C4-2B (cell line): Measurements from ENCODE around the gene SCYL2.

Source experiments
- ZFX ChIP-seq: fragments of 450-650 bp; IDR thresholded peaks from 2 replicates; pipeline ENCODE4 v1.6.1; 2017
- TF ChIP-seq, protein P1 (sequence below): fragments of 450-650 bp; conservative IDR thresholded peaks from 2 replicates; pipeline ENCODE4 v1.5.1; 2017; ENCODE audit warnings: mild to moderate bottlenecking

DNA sequence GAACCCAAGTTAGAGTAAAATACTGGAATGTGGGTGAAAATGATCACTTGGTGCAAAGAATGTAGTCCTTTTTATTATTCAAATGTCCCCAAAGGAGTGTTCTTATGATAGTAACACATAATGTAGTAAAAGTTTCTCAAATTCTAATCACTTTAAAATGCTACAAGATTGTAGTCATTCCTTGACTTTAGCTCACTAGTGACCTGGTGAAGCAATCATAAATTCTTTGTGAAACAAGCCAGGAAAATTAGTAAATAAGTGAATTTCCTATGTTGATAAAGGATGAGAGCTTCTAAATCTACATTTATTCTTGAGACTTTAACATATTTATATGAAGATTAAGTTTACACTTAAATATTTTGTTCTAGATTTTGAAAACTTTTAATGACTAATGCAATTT lies 59.2 kb downstream of the SCYL2 start:
- TF ChIP-seq, protein P1, sequence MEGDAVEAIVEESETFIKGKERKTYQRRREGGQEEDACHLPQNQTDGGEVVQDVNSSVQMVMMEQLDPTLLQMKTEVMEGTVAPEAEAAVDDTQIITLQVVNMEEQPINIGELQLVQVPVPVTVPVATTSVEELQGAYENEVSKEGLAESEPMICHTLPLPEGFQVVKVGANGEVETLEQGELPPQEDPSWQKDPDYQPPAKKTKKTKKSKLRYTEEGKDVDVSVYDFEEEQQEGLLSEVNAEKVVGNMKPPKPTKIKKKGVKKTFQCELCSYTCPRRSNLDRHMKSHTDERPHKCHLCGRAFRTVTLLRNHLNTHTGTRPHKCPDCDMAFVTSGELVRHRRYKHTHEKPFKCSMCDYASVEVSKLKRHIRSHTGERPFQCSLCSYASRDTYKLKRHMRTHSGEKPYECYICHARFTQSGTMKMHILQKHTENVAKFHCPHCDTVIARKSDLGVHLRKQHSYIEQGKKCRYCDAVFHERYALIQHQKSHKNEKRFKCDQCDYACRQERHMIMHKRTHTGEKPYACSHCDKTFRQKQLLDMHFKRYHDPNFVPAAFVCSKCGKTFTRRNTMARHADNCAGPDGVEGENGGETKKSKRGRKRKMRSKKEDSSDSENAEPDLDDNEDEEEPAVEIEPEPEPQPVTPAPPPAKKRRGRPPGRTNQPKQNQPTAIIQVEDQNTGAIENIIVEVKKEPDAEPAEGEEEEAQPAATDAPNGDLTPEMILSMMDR, result no peak
- TF ChIP-seq ZFX, result no peak
